ENCODE results near the gene PIK3C3. TPM values are rescaled to one million over a fixed set of nuclear protein-coding genes. Genes with fewer than 3 reads are reported as not detected.

PIK3C3 gene
- polyA plus RNA-seq, 1 of the 3 experiments (the other 2 are of a cell fraction): 26.9 TPM

DNA sequence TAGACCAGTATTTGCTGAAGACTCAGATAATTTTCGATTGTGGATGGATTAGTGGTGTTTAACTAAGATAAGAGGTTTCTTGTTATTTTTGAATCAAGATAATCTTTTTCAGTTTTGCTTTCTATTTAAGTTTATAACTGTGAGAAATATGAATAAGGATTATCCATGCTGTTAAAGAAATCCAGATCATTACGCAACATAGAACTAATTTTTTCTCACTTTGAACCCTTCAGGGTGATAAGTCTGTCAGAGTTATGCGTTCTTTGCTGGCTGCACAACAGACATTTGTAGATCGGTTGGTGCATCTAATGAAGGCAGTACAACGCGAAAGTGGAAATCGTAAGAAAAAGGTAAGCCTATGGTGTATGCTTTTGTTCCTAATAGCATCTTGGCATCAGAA, 74.1 kb downstream of the PIK3C3 start:
- DNase-seq: no peak
- TF ChIP-seq TAF1 (IDR thresholded peaks at IDR 0.05; ENCODE audit: borderline replicate concordance, low read depth, low read length) (no peak), NFIC (IDR thresholded peaks at IDR 0.05; ENCODE audit: borderline replicate concordance) (no peak), EZH2phosphoT487 (IDR thresholded peaks at IDR 0.05; ENCODE audit: borderline replicate concordance, low read depth) (no peak), FOXM1 (IDR thresholded peaks at IDR 0.05; ENCODE audit: low read depth) (no peak)
- ChIA-PET POLR2A (no interaction called here), CTCF (interaction anchor here (0.9 to 4.5 kb wide), 4 partner anchors 10 to 27 kb away, joined by 4 to 91 read pairs (median 35); no protein-coding TSS in a partner anchor)
- H3K9ac ChIP-seq: no peak overlapping the region
- no peak overlapping the region for H3K4me3 ChIP-seq (ENCODE audit: low read depth in 2 of 2, low read length in 1 of 2)
- H2AFZ ChIP-seq (ENCODE audit: low read depth): no peak overlapping the region
- H3K79me2 ChIP-seq (ENCODE audit: insufficient read depth): no peaks in the 10 kb centered on the region
- H3K36me3 ChIP-seq (replicated peaks in 1 of 2; ENCODE audit: control insufficient read depth in 1 of 2, insufficient read depth in 2 of 2, low read length in 1 of 2): peaks cover 51 to 65% of the 10 kb centered on the region in 2 experiments
- no peaks in the 10 kb centered on the region for H4K20me1 ChIP-seq (ENCODE audit: insufficient read depth)
- no peak overlapping the region for H3K4me2 ChIP-seq
- H3K4me1 ChIP-seq (ENCODE audit: control insufficient read depth in 1 of 2, insufficient read depth in 2 of 2, low read depth in 1 of 2, low read length in 1 of 2): no peaks in the 10 kb centered on the region; a peak in 1 of 4 replicates
- no peaks in the 10 kb centered on the region for H3K9me2 ChIP-seq
- WGBS (ENCODE audit: low lambda C conversion rate): 96% methylated on average over 7 of the region's 7 CpGs
- no peaks in the 10 kb centered on the region for H3K27me3 ChIP-seq (ENCODE audit: insufficient read depth)
- no peaks in the 10 kb centered on the region for H3K9me3 ChIP-seq
- H3K27ac ChIP-seq (ENCODE audit: low read depth in 2 of 2, low read length in 1 of 2): no peak overlapping the region
- H3F3A ChIP-seq (replicated peaks; ENCODE audit: insufficient read depth): peaks cover 14% of the 10 kb centered on the region

DNA sequence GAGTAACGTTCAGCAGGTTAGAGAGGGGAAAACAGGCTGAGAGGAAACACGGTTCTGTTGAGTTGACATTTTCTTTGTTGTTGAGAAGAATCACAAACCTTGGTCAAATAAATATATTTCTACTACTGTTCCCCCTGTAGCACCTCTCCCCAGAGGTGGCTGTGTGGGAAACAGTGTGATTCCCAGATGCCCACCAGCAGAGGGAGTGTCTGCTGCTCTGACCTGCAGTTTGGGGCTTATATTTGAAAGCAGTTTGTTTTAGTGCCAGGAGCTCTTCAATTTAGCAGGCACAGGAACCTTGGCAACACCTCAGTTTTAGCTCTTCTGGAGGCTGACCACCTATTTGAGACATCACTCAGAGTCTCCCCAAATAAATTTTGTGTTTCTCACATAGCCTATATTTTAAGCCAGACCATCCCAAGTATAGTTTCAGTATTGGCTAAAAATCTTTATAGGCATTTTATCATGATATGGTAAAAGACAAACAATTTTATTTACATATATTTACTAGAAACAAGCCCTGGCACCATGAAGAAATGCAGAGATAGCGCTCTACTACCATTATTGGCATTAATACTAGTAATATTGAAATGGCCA, 75.7 kb downstream of the PIK3C3 start:
- Histone ChIP-seq H3K36me3 (replicated peaks in 1 of 2; ENCODE audit: control insufficient read depth in 1 of 2, insufficient read depth in 2 of 2, low read length in 1 of 2) (peaks cover 57 to 74% of the 10 kb centered on the region in 2 experiments), H3K27me3 (ENCODE audit: insufficient read depth) (no peaks in the 10 kb centered on the region), H3K9me3 (no peaks in the 10 kb centered on the region), H3K4me1 (ENCODE audit: control insufficient read depth in 1 of 2, insufficient read depth in 2 of 2, low read depth in 1 of 2, low read length in 1 of 2) (no peaks in the 10 kb centered on the region; a peak in 1 of 4 replicates), H4K20me1 (ENCODE audit: insufficient read depth) (no peaks in the 10 kb centered on the region), H3K9me2 (no peaks in the 10 kb centered on the region), H3K4me3 (ENCODE audit: low read depth in 2 of 2, low read length in 1 of 2) (no peak overlapping the region; a peak in 1 of 4 replicates), H3F3A (replicated peaks; ENCODE audit: insufficient read depth) (peaks cover 10% of the 10 kb centered on the region), H3K4me2 (no peak overlapping the region), H3K27ac (ENCODE audit: low read depth in 2 of 2, low read length in 1 of 2) (no peak overlapping the region), H2AFZ (ENCODE audit: low read depth) (no peak overlapping the region), H3K9ac (no peak overlapping the region), H3K79me2 (ENCODE audit: insufficient read depth) (no peaks in the 10 kb centered on the region)
- no peak for TF ChIP-seq GATA2 (CRISPR knock-in tag; IDR thresholded peaks at IDR 0.05)
- TF ChIP-seq, protein P1, sequence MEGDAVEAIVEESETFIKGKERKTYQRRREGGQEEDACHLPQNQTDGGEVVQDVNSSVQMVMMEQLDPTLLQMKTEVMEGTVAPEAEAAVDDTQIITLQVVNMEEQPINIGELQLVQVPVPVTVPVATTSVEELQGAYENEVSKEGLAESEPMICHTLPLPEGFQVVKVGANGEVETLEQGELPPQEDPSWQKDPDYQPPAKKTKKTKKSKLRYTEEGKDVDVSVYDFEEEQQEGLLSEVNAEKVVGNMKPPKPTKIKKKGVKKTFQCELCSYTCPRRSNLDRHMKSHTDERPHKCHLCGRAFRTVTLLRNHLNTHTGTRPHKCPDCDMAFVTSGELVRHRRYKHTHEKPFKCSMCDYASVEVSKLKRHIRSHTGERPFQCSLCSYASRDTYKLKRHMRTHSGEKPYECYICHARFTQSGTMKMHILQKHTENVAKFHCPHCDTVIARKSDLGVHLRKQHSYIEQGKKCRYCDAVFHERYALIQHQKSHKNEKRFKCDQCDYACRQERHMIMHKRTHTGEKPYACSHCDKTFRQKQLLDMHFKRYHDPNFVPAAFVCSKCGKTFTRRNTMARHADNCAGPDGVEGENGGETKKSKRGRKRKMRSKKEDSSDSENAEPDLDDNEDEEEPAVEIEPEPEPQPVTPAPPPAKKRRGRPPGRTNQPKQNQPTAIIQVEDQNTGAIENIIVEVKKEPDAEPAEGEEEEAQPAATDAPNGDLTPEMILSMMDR (IDR thresholded peaks at IDR 0.05): peak; percentile 65
- 82% methylated on average over 3 of the region's 3 CpGs for WGBS (ENCODE audit: low lambda C conversion rate)
- CTCF ChIA-PET: interaction anchor here (0.6 to 2.6 kb wide), 13 partner anchors 9 to 1541 kb away, joined by 3 to 16 read pairs (median 3); no protein-coding TSS in a partner anchor
- peak; percentile 27 for DNase-seq
- POLR2A ChIA-PET: no interaction called here

DNA sequence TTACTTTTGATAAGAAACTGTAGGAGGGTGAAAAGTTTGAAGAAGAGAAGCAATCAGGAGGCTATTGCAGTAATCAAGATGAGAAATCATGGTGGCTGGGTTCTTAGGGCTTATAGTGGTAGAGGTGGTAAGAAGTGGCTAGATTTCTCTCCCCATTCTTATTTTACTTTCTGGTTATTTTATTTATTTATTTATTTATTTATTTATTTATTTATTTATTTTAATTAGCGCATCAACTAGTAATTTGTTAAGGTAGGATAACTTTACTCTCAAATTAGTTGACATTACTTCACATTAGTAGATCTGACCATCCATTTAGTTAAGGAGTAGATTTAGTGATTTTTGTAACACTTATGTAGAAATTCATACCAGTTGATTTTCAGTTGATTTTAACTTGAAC, 77.4 kb downstream of the PIK3C3 start:
- Histone ChIP-seq H3K4me1 (ENCODE audit: control insufficient read depth in 1 of 2, insufficient read depth in 2 of 2, low read depth in 1 of 2, low read length in 1 of 2) (no peaks in the 10 kb centered on the region; a peak in 1 of 4 replicates), H3K9me2 (no peaks in the 10 kb centered on the region), H2AFZ (ENCODE audit: low read depth) (no peak overlapping the region), H3K9ac (no peak overlapping the region), H3K27ac (ENCODE audit: low read depth in 2 of 2, low read length in 1 of 2) (no peak overlapping the region), H4K20me1 (ENCODE audit: insufficient read depth) (no peaks in the 10 kb centered on the region), H3K27me3 (ENCODE audit: insufficient read depth) (no peaks in the 10 kb centered on the region), H3K9me3 (no peaks in the 10 kb centered on the region), H3K36me3 (replicated peaks in 1 of 2; ENCODE audit: control insufficient read depth in 1 of 2, insufficient read depth in 2 of 2, low read length in 1 of 2) (peaks cover 70 to 82% of the 10 kb centered on the region in 2 experiments), H3K4me3 (ENCODE audit: low read depth in 2 of 2, low read length in 1 of 2) (no peak overlapping the region), H3K4me2 (no peak overlapping the region), H3F3A (replicated peaks; ENCODE audit: insufficient read depth) (peaks cover 2% of the 10 kb centered on the region), H3K79me2 (ENCODE audit: insufficient read depth) (no peaks in the 10 kb centered on the region)
- ChIA-PET CTCF (interaction anchor here (1.0 kb wide), 1 partner anchor 21 kb away, joined by 3 read pairs; no protein-coding TSS in a partner anchor), POLR2A (no interaction called here)
- 98% methylated on average over 1 of the region's 1 CpG for WGBS (ENCODE audit: low lambda C conversion rate)
- no peak for DNase-seq
- TF ChIP-seq, protein P2, sequence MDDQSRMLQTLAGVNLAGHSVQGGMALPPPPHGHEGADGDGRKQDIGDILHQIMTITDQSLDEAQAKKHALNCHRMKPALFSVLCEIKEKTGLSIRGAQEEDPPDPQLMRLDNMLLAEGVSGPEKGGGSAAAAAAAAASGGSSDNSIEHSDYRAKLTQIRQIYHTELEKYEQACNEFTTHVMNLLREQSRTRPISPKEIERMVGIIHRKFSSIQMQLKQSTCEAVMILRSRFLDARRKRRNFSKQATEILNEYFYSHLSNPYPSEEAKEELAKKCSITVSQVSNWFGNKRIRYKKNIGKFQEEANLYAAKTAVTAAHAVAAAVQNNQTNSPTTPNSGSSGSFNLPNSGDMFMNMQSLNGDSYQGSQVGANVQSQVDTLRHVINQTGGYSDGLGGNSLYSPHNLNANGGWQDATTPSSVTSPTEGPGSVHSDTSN (IDR thresholded peaks at IDR 0.05): no peak
- TF ChIP-seq FOXM1 (IDR thresholded peaks at IDR 0.05; ENCODE audit: low read depth): no peak
- TF ChIP-seq GABPA (IDR thresholded peaks at IDR 0.05; ENCODE audit: low read depth): no peak
- TF ChIP-seq FOSL2 (IDR thresholded peaks at IDR 0.05; ENCODE audit: borderline replicate concordance, low read depth): no peak
- no peak for TF ChIP-seq EP300 (IDR thresholded peaks at IDR 0.05; ENCODE audit: borderline replicate concordance in 1 of 2, low read depth in 1 of 2, low read length in 1 of 2)
- no peak for TF ChIP-seq NRF1 (IDR thresholded peaks at IDR 0.05; ENCODE audit: low read depth, low read length)
- no peak for TF ChIP-seq SMC3 (IDR thresholded peaks at IDR 0.05; ENCODE audit: low read depth, low read length)
- TF ChIP-seq RCOR1 (IDR thresholded peaks at IDR 0.05; ENCODE audit: low read length): no peak
- TF ChIP-seq TAF1 (IDR thresholded peaks at IDR 0.05; ENCODE audit: borderline replicate concordance, low read depth, low read length): no peak
- no peak for TF ChIP-seq RFX5 (IDR thresholded peaks at IDR 0.05; ENCODE audit: low read length)
- TF ChIP-seq, protein P3, sequence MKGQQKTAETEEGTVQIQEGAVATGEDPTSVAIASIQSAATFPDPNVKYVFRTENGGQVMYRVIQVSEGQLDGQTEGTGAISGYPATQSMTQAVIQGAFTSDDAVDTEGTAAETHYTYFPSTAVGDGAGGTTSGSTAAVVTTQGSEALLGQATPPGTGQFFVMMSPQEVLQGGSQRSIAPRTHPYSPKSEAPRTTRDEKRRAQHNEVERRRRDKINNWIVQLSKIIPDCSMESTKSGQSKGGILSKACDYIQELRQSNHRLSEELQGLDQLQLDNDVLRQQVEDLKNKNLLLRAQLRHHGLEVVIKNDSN (IDR thresholded peaks at IDR 0.05; ENCODE audit: borderline replicate concordance, low read depth): no peak
- TF ChIP-seq NFIC (IDR thresholded peaks at IDR 0.05; ENCODE audit: borderline replicate concordance): no peak
- no peak for TF ChIP-seq EZH2phosphoT487 (IDR thresholded peaks at IDR 0.05; ENCODE audit: borderline replicate concordance, low read depth)
- no peak for TF ChIP-seq POLR2AphosphoS5 (IDR thresholded peaks at IDR 0.05; ENCODE audit: low read depth, low read length)
- TF ChIP-seq, protein P4, sequence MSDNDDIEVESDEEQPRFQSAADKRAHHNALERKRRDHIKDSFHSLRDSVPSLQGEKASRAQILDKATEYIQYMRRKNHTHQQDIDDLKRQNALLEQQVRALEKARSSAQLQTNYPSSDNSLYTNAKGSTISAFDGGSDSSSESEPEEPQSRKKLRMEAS (IDR thresholded peaks at IDR 0.05; ENCODE audit: low read depth): no peak

All from SK-N-SH (cell line).